PC-9 (cell line): ENCODE measurements around the gene TRABD2B.

Experiments used
- CTCF ChIP-seq: fragments of 200-600 bp; sonication (generic); conservative IDR thresholded peaks from 2 replicates; pipeline ENCODE4 v1.6.1; 2017; ENCODE audit warnings: mixed run types, antibody characterized with exemption, mild to moderate bottlenecking, moderate library complexity
- EZH2 ChIP-seq: fragments of 200-600 bp; sonication (generic); IDR thresholded peaks from 2 replicates; pipeline ENCODE4 v1.8.0; 2017; ENCODE audit warnings: antibody characterized with exemption, low read depth

GRCh38 chr1:47713975-47714767 is 283.0 kb downstream of the TRABD2B start:
- TF ChIP-seq CTCF: no peak
- TF ChIP-seq EZH2: no peak
